ENCODE results near the gene UBXN7. TPM values are rescaled to one million over a fixed set of nuclear protein-coding genes. Genes with fewer than 3 reads are reported as not detected.
"Not testable (repeated sequence)": the region's sequence is repeated elsewhere in the genome, so short reads cannot be mapped to it uniquely, and the experiment has no call there.

Gene UBXN7, protein sequence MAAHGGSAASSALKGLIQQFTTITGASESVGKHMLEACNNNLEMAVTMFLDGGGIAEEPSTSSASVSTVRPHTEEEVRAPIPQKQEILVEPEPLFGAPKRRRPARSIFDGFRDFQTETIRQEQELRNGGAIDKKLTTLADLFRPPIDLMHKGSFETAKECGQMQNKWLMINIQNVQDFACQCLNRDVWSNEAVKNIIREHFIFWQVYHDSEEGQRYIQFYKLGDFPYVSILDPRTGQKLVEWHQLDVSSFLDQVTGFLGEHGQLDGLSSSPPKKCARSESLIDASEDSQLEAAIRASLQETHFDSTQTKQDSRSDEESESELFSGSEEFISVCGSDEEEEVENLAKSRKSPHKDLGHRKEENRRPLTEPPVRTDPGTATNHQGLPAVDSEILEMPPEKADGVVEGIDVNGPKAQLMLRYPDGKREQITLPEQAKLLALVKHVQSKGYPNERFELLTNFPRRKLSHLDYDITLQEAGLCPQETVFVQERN
- 9.9 and 12.1 TPM in 2 replicates for total RNA-seq (2014; rRNA removed; shearing (Covaris generic); ENCODE audit: low replicate concordance)

DNA sequence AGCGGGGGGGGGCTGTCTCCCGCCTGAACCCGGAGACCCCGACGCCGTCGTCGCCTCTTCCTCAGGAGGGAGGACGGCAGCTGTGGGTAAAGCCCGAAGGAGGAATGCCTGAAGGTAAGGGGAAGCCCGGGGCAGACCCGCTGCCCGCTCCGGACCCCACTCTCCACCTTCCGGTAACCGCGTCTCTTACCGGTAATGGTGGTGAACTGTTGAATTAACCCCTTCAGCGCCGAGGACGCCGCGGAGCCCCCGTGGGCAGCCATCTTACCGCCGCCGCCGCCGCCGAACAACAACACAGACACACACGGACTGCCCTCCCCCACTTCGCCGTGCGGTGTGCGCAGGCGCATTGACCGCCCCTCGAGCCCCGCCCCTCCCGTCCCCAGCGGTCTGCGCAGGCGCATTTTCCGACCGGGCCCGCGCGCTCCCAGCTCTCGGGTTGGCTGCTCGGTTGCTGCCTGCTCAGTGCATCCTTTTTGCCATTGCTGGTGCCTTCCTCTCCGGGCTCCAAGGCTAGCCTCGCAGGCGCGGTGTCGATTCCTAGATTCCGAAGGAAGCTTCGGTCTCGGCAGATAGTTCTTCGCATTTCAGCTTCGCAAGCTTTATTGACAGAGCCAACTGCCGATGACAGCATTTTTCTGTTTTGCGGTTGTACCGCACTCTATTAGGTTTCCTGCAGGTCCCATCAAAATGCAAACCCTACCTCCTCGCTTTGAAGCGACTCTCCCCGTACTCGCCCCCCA lies at the start of gene UBXN7:
Gene UBXN7 (minus strand): TSS at position 291 of the 743 bp plus-strand sequence. CDS start 28 bp downstream, at position 263.
- in situ Hi-C loops (cut with HindIII; ENCODE audit: low pct_unique_long_range_greater_than_20kb, low sequenced_read_pairs), result no loop called here
- DNase-seq (ENCODE audit: low read depth), result peak; percentile 91

GRCh38 chr3:196477678-196478077 lies 45.5 kb upstream of the UBXN7 start:
- in situ Hi-C loops (cut with HindIII; ENCODE audit: low pct_unique_long_range_greater_than_20kb, low sequenced_read_pairs), result no loop called here
- no peak for DNase-seq (ENCODE audit: low read depth)

- no peak for DNase-seq (ENCODE audit: low read depth)
- in situ Hi-C loops (cut with HindIII; ENCODE audit: low pct_unique_long_range_greater_than_20kb, low sequenced_read_pairs), result no loop called here
These were observed 40.1 kb upstream of the UBXN7 start for GRCh38 chr3:196472286-196472685.

DNA sequence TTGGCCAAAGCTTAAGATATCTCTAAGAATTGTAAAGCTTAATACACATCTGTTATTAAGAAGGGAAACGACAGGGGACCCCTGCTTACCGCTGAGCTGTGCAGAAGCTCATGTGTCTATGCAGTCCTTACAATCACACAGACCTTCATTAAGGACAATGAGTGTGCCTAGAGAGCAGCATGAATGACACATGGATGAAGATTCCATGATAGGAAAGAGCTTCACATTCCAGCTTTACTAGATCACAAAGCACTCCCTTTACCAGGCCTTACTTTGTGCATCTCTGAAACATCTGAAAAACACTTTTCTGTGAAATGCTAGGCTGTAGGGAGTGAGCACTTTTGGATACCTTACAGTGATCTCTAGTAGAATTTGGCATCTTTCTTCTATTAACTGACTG lies 39.3 kb upstream of the UBXN7 start:
- DNase-seq (ENCODE audit: low read depth), result no peak
- in situ Hi-C loops (cut with HindIII; ENCODE audit: low pct_unique_long_range_greater_than_20kb, low sequenced_read_pairs), result no loop called here

DNA sequence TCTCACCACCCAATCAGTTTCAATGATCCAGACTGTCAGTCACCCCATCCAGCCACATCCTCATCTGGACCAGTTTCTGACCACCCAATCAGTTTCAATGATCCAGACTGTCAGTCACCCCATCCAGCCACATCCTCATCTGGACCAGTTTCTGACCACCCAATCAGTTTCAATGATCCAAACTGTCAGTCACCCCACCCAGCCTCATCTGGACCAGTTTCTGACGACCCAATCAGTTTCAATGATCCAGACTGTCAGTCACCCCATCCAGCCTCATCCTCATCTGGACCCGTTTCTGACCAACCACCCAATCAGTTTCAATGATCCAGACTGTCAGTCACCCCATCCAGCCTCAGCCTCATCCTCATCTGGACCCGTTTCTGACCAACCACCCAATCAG lies 38.0 kb upstream of the UBXN7 start:
- in situ Hi-C loops (cut with HindIII; ENCODE audit: low pct_unique_long_range_greater_than_20kb, low sequenced_read_pairs); DNase-seq (ENCODE audit: low read depth): not testable (repeated sequence)

DNA sequence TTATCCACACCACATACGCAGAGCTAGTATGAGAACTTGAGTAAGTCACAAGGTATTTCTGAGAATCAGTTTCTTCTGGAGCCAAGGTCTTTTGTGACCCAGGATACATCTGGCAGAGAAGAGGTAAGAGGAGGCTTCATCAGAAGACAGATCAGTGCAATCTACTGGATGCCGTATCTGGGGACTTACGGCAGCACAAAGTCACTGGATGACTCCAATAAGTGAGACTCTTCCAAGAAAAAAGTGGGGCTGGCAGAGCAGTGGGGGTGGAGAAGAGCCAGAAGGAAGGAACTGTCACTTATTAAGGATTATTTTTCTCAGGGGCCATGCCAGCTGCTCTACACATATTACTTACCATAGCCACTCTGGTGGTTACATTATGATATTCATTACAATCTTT lies 31.6 kb upstream of the UBXN7 start:
- in situ Hi-C loops (cut with HindIII; ENCODE audit: low pct_unique_long_range_greater_than_20kb, low sequenced_read_pairs), result no loop called here
- DNase-seq (ENCODE audit: low read depth), result no peak

GRCh38 chr3:196463478-196463756 lies 31.2 kb upstream of the UBXN7 start:
- no peak for DNase-seq (ENCODE audit: low read depth)
- in situ Hi-C loops (cut with HindIII; ENCODE audit: low pct_unique_long_range_greater_than_20kb, low sequenced_read_pairs), result no loop called here

- DNase-seq (ENCODE audit: low read depth); in situ Hi-C loops (cut with HindIII; ENCODE audit: low pct_unique_long_range_greater_than_20kb, low sequenced_read_pairs): not testable (repeated sequence)
These were observed 30.7 kb upstream of the UBXN7 start for GRCh38 chr3:196462680-196463477.

DNA sequence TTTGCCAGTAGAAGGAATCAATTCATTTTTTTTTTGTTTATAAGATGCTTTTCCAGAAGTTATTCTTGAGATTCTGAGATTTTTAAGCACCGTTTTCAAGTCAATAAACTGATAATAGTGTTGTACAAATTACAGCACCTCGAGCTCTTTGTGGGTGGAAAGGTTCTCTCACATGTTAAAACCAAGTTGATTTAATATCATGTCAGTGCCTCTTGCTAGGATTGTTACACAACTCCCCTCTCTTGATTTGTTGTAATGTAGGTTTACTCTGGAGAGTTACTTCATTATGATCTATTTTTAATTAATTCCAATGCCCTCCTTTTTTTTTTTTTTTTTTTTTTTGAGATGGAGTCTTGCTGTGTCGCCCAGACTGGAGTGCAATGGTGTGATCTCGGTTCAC lies 25.8 kb upstream of the UBXN7 start:
- DNase-seq (ENCODE audit: low read depth), result no peak

DNA sequence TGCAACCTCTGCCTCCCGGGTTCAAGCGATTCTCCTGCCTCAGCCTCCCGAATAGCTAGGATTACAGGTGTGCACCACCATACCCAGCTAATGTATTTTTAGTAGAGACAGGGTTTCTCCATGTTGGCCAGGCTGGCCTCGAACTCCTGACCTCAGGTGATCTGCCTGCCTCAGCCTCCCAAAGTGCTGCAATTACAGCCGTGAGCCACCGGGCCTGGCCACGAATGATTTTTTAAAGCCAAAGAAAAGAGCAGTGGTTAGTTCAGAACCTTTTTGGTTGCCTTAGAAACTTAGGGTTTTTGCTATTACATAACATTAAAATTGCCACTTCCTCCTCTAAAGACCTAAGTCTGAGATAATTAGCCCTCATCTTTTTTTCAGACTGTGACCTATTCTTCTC lies 25.2 kb upstream of the UBXN7 start:
- in situ Hi-C loops (cut with HindIII; ENCODE audit: low pct_unique_long_range_greater_than_20kb, low sequenced_read_pairs); DNase-seq (ENCODE audit: low read depth): not testable (repeated sequence)

More for the DNA sequence above, 25.8 kb upstream of the UBXN7 start:
- in situ Hi-C loops (cut with HindIII; ENCODE audit: low pct_unique_long_range_greater_than_20kb, low sequenced_read_pairs), result no loop called here

DNA sequence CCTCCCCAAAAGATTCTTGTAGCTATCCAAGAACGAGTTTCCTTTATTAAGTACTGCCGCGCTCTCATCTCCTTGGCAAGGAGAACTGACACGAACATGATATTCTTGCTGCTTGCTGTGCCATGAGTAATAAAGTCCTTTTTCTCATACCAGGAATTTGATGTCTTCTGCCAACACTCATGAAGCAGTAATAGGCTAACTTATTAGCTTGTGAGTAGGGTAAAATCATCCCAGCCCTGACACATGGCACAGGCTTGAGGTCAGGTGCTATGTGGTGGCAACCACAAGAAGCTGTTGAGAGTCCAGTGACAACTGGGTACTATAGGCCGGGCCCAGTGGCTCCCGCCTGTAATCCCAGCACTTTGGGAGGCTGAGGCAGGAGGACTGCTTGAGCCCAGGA lies 22.7 kb upstream of the UBXN7 start:
- in situ Hi-C loops (cut with HindIII; ENCODE audit: low pct_unique_long_range_greater_than_20kb, low sequenced_read_pairs), result no loop called here
- DNase-seq (ENCODE audit: low read depth), result no peak

GRCh38 chr3:196445391-196445790 lies 13.2 kb upstream of the UBXN7 start:
- in situ Hi-C loops (cut with HindIII; ENCODE audit: low pct_unique_long_range_greater_than_20kb, low sequenced_read_pairs); DNase-seq (ENCODE audit: low read depth): not testable (repeated sequence)

DNA sequence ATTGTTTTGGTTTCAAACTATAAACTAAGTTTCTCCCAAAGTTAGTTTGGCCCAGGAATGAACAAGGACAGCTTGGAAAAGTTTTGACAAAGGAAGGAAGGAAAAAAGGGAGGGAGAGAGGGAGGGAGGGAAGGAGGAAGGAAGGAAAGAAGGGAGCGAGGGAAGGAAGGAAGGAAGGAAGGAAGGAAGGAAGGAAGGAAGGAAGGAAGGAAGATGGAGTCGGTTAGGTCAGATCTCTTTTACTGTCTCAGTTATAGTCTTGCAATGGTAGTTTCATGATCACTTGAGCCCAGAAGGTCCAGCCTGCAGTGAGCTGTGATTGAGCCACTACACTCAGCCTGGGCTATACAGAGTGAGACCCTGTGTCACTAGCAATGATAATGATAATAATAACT lies 12.3 kb upstream of the UBXN7 start:
- in situ Hi-C loops (cut with HindIII; ENCODE audit: low pct_unique_long_range_greater_than_20kb, low sequenced_read_pairs), result no loop called here
- DNase-seq (ENCODE audit: low read depth), result no peak

DNA sequence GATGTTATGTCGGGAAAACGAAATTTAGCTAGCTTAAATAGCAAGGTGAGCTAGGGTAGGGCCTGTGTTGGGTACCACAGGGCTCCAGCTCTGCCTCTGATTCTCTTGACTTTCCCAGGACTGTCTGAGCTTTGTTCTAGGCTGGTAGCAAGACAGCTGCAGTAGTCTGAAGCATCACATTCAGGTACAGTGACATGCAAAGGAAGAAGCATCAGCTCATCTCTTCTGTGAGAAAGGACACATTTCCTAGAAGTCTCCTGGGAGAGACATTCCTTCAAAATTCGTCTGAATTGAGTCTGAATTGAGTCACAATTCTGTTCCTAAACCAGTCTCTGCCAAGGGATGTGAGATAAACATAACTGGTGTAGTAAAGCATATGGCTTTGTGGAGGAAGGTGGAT lies 8.5 kb upstream of the UBXN7 start:
- DNase-seq (ENCODE audit: low read depth), result no peak
- in situ Hi-C loops (cut with HindIII; ENCODE audit: low pct_unique_long_range_greater_than_20kb, low sequenced_read_pairs), result no loop called here

GRCh38 chr3:196440041-196440537 lies 7.9 kb upstream of the UBXN7 start:
- DNase-seq (ENCODE audit: low read depth), result no peak
- in situ Hi-C loops (cut with HindIII; ENCODE audit: low pct_unique_long_range_greater_than_20kb, low sequenced_read_pairs), result no loop called here

DNA sequence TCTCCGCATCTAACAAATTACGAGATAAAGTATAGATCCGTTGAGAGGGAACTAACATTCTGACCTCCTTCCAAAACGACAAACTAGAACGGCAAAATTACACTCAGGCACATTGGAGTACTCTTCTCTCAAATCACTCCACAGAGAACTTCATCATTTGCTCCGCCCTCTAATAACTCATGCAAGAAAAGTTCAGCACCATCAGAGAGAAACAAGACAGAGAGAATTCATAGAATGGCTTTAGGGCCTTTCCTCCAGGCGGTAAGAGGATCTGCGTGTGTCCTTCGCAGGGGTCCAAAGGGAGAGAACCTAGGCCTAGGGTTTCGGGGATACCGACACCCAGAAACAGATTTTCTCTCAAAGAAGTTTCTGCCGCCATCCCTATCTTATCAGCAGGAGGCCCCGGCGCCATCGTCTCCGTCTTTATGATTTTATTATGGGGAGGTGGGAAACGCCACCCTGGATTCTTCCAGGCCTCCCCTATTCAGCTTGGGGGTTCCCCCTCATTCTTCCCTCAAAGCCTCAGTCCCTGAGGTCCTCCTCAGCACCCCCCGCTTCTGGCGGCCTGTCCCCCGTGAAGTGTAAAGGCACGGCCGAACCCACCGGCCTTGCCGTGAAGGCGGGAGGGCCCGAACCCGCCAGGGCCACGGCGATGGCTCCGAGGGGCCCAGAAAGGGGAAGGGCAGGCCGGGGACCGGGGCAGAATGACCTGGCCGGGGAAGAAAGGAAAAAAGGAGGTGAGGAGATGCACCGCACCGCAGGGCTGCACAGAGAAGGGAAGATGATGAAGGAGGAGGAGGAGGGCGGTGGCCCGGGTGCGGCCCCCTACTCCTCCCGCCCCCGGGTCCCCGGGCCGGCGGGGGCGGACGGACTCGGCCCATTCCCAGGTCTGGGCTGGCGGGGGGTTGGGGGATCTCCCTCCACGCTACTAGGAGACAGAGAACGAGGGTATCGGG lies 768 bp downstream of the UBXN7 start:
- in situ Hi-C loops (cut with HindIII; ENCODE audit: low pct_unique_long_range_greater_than_20kb, low sequenced_read_pairs), result no loop called here
- peak; percentile 58 for DNase-seq (ENCODE audit: low read depth)

DNA sequence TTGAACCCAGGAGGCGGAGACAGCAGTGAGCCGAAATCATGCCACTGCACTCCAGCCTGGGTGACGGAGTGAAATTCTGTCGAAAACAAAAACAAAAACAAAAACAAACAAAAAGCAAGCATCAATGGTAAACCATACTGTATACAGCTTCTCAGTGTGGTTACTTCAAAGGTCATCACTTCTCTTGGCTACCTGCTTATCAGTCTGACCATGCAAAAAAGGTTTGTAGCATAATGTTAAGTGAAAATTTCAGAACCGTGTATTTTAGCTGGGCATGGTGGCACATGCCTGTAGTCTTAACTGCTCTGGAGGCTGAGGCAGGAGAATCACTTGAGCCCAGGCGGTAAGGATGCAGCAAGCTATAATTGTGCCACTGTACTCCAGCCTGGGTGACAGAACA lies 4.2 kb downstream of the UBXN7 start:
- no peak for DNase-seq (ENCODE audit: low read depth)
- in situ Hi-C loops (cut with HindIII; ENCODE audit: low pct_unique_long_range_greater_than_20kb, low sequenced_read_pairs), result no loop called here

GRCh38 chr3:196424421-196424820 lies 7.8 kb downstream of the UBXN7 start:
- in situ Hi-C loops (cut with HindIII; ENCODE audit: low pct_unique_long_range_greater_than_20kb, low sequenced_read_pairs); DNase-seq (ENCODE audit: low read depth): not testable (repeated sequence)

Measured in Caki2 (cell line).